ENCODE measurements around the gene ATOH7.
"Not testable (repeated sequence)": the region's sequence is repeated elsewhere in the genome, so short reads cannot be mapped to it uniquely, and the experiment has no call there.

ATOH7 gene

DNA sequence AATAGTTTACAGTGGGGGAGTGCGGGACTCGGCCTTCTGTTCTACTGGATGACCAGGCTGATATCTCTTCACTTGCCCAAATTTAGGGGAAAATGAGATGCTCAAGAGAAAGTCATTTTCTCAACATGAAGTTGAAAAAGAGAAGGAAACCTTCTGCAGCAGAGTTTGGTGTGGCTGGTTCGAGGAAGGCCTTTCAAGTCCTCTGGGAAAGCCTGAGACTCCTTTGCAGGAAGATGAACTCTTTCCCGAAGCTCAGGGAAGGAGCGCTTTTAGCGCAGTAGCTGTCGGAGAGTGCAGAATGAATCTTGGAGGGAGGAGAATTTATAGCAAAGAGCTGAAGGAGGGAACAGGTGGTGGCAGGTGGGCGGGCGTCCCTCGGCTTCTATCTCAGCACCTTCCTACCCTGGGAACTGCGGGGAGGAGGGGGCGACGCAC is at the start of gene ATOH7:
Gene ATOH7 (minus strand): TSS at position 297 of the 435 bp plus-strand sequence. CDS start 436 bp downstream, outside the sequence.
- ChIA-PET POLR2A (interaction anchor here (1.5 kb wide), 1 partner anchor 100 kb away, joined by 6 read pairs; the partner anchor contains the start of gene HNRNPH3), CTCF (interaction anchor here (0.9 to 3.0 kb wide), 6 partner anchors 9 to 101 kb away, joined by 3 to 24 read pairs (median 4); partner anchors contain the start of gene PBLD)
- H3K4me3 ChIP-seq (ENCODE audit: low read depth, low read length), result peak within 1 kb of the TSS; percentile 75
- TF ChIP-seq, protein P1, sequence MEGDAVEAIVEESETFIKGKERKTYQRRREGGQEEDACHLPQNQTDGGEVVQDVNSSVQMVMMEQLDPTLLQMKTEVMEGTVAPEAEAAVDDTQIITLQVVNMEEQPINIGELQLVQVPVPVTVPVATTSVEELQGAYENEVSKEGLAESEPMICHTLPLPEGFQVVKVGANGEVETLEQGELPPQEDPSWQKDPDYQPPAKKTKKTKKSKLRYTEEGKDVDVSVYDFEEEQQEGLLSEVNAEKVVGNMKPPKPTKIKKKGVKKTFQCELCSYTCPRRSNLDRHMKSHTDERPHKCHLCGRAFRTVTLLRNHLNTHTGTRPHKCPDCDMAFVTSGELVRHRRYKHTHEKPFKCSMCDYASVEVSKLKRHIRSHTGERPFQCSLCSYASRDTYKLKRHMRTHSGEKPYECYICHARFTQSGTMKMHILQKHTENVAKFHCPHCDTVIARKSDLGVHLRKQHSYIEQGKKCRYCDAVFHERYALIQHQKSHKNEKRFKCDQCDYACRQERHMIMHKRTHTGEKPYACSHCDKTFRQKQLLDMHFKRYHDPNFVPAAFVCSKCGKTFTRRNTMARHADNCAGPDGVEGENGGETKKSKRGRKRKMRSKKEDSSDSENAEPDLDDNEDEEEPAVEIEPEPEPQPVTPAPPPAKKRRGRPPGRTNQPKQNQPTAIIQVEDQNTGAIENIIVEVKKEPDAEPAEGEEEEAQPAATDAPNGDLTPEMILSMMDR (IDR thresholded peaks at IDR 0.05; ENCODE audit: insufficient read depth, low read length, missing control alignments), result no peak
- DNase-seq (ENCODE audit: low read depth, low spot score), result no peak

DNA sequence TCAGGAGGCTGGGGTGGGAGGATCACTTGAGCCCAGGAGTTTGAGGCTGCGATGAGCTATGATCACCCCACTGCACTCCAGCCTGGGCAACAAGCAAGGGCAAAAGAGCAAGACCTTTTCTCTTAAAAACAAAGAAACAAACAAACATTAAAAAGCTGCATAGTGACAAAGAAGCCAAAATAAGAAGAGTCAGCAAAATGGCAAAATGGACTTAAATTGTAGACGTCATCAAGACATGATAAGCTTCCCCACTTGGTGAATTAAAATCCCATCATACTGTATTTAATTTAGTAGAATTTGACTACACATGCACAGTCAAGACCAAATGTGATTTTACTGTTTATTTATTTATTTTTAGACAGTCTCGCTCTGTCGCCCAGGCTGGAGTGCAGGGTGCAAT is 48.8 kb upstream of the ATOH7 start:
- no peak overlapping the region for H3K4me3 ChIP-seq (ENCODE audit: low read depth, low read length)
- no peak for DNase-seq (ENCODE audit: low read depth, low spot score)
- POLR2A ChIA-PET, result no interaction called here
- CTCF ChIA-PET, result interaction anchor here (0.8 to 1.3 kb wide), 4 partner anchors 21 to 68 kb away, joined by 3 to 6 read pairs (median 3); no protein-coding TSS in a partner anchor
- TF ChIP-seq, protein P1 (IDR thresholded peaks at IDR 0.05; ENCODE audit: insufficient read depth, low read length, missing control alignments), result no peak

DNA sequence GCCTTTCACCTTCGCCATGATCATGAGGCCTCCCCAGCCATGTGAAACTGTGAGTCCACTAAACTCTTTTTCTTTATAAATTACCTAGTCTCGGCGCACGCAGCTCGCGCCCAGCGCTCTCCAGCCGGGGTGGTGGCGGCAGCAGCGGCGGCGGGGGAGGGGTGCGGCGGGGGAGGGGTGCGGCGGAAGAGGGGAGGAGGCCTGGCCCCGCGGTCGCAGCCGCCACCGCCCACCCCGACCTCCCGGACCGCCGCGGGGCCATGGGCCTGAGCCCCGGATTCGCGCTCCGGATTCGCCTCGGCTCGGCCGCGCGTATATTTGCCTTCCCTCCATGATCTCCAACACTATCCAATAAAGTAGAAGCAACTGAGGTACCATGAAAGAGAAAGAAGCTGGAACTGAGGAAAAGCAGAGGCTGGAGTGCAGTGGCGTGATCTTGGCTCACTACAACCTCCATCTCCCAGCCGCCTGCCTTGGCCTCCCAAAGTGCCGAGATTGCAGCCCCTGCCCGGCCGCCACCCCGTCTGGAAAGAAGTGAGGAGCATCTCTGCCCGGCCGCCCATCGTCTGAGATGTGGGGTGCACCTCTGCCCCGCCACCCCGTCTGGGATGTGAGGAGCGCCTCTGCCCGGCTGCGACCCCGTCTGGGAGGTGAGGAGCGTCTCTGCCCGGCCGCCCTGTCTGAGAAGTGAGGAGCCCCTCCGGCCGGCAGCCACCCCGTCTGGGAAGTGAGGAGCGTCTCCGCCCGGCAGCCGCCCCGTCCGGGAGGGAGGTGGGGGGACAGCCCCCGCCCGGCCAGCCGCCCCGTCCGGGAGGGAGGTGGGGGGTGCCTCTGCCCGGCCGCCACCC is 47.2 kb upstream of the ATOH7 start:
- DNase-seq (ENCODE audit: low read depth, low spot score); CTCF ChIA-PET; POLR2A ChIA-PET; H3K4me3 ChIP-seq (ENCODE audit: low read depth, low read length): not testable (repeated sequence)

DNA sequence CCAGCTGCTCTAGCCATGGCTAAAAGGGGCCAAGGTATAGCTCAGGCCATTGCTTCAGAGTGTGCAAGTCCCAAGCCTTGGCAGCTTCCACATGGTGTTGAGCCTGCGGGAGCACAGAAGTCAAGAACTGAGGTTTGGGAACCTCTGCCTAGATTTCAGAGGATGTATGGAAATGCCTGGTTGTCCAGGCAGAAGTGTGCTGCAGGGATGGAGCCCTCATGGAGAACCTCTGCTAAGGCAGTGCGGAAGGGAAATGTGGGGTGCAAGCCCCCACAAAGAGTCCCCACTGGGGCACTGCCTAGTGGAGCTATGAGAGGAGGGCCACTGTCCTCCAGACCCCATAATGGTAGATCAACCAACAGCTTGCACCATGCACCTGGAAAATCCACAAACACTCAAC is 45.9 kb upstream of the ATOH7 start:
- H3K4me3 ChIP-seq (ENCODE audit: low read depth, low read length); DNase-seq (ENCODE audit: low read depth, low spot score); POLR2A ChIA-PET; CTCF ChIA-PET: not testable (repeated sequence)

DNA sequence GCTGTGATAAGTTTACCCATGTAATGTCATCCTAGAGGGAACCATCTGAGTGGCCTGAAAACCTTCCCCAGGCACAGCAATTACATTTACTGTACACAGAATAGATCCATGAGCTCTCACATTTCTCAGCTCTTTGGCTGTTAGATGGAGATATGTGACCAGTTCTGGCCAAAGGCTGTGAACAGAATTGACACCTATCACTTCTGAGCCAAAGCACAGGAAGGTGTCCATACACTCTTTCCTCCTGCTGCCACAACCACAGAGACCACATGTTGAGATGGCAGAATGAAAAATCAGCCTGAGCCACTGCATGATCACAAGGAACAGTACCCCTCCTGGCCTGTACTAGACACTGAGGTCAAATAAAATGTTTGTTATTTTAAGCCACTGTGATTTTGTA is 44.3 kb upstream of the ATOH7 start:
- ChIA-PET CTCF (interaction anchor here (0.8 to 1.1 kb wide), 3 partner anchors 12 to 47 kb away, joined by 3 to 4 read pairs (median 4); no protein-coding TSS in a partner anchor), POLR2A (no interaction called here)
- no peak overlapping the region for H3K4me3 ChIP-seq (ENCODE audit: low read depth, low read length)
- no peak for DNase-seq (ENCODE audit: low read depth, low spot score)
- TF ChIP-seq, protein P1 (IDR thresholded peaks at IDR 0.05; ENCODE audit: insufficient read depth, low read length, missing control alignments), result no peak

DNA sequence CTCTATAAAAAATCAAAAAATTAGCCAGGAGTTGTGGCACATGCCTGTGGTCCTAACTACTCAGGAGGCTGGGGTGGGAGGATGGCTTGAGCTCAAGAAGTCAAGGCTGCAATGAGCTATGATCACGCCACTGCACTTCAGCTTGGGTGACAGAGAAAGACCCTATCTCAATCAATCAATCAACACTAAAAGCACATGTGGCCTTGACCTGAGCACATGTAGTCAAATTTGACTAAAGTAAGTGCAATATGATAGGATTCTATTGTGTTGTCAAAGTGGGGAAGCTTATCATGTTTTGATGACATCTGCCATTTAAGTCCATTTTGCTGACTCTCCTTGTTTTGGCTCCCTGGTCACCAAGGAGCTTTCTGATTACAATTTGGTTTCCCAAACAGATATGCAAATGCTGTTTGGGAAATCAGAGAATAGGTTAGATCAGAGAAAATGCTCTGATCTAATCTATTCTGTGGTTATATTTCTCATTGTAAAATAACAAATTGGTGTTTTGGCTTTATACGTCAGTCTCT is 43.8 kb upstream of the ATOH7 start:
- no peak overlapping the region for H3K4me3 ChIP-seq (ENCODE audit: low read depth, low read length)
- TF ChIP-seq, protein P1 (IDR thresholded peaks at IDR 0.05; ENCODE audit: insufficient read depth, low read length, missing control alignments), result no peak
- ChIA-PET CTCF (interaction anchor here (0.8 to 1.1 kb wide), 3 partner anchors 12 to 47 kb away, joined by 3 to 4 read pairs (median 4); no protein-coding TSS in a partner anchor), POLR2A (no interaction called here)
- no peak for DNase-seq (ENCODE audit: low read depth, low spot score)

DNA sequence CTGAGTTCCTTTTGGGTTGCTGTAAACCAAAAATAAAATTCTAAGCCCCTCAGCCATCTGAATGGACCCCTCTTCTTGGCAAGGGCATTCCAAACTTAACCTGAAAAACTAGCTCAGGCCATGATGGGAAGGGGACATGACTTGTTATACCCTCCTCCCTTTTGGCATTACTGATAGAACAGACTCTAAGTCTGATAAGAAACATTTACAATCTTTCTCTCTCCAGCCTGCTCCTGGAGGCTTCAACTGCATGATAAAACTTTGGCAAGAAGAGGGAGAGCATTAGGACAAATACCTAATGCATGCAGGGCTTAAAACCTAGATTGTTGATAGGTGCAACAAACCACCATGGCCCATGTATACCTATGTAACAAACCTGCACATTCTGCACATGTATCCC is 40.9 kb upstream of the ATOH7 start:
- CTCF ChIA-PET, result interaction anchor here (0.6 kb wide), 1 partner anchor 31 kb away, joined by 3 read pairs; no protein-coding TSS in a partner anchor
- POLR2A ChIA-PET, result no interaction called here
- no peak for DNase-seq (ENCODE audit: low read depth, low spot score)
- no peak overlapping the region for H3K4me3 ChIP-seq (ENCODE audit: low read depth, low read length)
- TF ChIP-seq, protein P1 (IDR thresholded peaks at IDR 0.05; ENCODE audit: insufficient read depth, low read length, missing control alignments), result no peak

All from AG04449 (cell line).